GM12872 (cell line): ENCODE measurements around the gene FAM200B.

Source experiments
- CTCF ChIP-seq: IDR thresholded peaks from 3 replicates; pipeline ENCODE4 v1.5.1; 2011; ENCODE audit warnings: low read depth, mild to moderate bottlenecking, low read length, moderate library complexity; ENCODE audit not compliant: insufficient read depth

FAM200B gene

GRCh38 chr4:15681372-15682241 lies at the start of gene FAM200B:
TSS of gene FAM200B (plus strand) at chr4:15681827. CDS start at chr4:15686978, 5,151 bp downstream.
- no peak for TF ChIP-seq CTCF

DNA sequence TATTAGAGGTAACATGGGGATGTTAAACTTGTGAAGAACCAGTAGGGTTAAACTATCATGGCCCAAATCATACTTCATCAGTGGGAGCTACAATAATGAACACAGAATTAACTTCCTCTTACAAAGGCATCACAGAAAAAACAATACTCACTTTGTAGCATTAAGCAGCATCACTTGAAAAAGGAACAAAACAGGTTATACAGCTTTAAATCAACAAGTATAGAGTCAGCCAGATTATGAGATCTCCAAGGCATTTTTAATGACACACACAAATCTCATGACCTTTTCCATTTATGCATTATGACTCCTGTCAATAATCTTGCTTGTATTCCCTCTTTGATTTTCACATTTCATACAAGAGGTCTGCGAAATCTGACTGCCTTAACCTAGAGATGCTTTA lies 44.8 kb upstream of the FAM200B start:
- no peak for TF ChIP-seq CTCF

DNA sequence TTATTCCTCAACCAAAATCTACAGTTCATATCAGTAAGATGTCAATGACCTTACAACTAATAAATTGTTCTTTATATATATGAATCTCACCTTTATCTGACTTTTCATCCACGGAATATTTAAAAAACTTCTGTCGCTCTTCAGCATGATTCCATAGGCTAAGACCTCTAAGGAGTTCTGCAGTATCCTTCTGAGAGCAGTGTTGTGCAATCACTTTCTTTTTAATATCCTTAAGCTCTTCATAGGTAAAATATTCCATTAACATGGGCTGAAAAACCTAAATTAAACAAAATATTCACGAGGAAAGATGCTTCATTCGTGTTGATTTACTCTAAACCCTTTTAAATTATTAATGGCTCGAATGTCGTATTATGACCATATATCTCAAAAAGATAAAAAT lies 43.2 kb upstream of the FAM200B start:
- no peak for TF ChIP-seq CTCF

DNA sequence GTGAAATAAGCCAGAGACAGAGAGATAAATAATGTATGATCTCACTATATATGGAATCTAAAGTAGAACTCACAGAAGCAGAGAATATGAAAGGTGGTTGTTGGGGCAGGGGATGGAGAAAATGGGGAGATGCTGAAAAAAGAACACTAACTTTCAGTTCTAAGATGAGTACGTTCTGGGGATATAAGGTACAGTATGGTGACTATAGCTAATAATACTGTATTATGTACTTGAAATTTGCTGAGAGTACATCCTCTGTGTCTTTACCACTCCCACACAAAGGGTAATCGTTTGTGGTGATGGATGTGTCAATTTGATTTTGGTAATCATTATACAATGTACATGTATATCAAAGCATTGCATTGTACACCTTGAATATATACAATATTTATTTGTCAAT lies 33.0 kb upstream of the FAM200B start:
- TF ChIP-seq CTCF = no peak

- peak; percentile 79 for TF ChIP-seq CTCF
Observed at GRCh38 chr4:15649914-15650545, 31.6 kb upstream of the FAM200B start.

DNA sequence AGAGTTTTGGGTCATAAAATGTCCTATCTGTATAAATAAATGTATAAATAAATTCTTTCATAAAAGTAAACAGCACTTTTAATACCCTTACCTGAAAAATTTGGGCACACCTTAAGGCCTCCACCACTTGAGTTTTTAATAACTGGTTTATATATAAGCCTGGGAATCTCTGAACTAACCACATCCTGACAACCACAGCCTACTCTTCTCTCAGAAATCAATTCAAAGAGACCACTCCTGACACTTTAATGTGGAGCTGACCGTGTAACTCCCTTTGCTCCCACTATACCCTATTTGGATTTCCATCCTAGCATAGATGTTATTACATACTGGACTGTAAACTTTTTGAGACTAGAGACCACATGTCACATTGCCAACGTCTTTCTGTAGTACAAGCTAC lies 30.0 kb upstream of the FAM200B start:
- no peak for TF ChIP-seq CTCF

DNA sequence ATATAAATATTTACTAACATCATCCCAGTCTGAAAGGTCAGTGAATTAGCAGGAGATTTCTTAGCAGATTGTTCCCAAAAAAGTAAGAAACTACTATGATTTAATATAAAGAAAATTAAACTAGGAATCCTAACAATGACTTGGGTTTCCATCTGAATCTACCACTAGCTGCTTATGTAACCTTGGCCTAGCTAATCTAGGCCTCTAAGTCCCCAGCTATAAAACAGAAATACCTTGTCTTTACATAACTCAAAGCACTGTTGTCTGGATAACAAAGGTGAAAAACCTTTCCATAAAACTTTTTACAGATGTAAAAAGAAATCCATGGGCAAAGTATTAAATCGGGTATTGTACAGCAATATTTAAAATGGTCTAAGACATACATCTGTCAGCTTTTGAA lies 29.4 kb upstream of the FAM200B start:
- TF ChIP-seq CTCF = no peak
